ENCODE measurements around the gene TIMP4. TPM values are rescaled to one million over a fixed set of nuclear protein-coding genes. Genes with fewer than 3 reads are reported as not detected.

Gene TIMP4
- total and polyA plus RNA-seq, 2 of the 4 experiments (the other 2 are of a cell fraction): 0.39 to 0.54 TPM

DNA sequence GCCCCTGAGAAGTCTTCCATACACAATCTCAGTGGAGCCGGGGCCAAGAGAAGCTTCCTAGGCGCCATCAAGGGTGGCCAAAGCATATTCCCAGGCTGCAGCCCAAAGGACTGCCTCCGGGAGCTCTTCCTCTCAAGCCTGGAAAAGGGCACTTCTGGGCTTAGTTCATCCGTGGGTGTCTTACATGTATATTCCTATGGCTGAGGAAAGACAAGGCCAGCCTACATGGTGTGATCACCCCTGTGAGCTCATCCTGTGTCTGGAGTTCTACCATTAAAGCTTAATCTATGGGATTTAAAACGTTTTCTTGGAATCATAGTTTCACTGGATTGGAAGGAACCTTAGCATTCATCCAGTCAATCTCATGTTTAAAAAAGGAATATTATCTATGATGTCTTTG lies 21.9 kb upstream of the TIMP4 start:
- dilution Hi-C loops (cut with HindIII; ENCODE audit: low sequenced_read_pairs, unreplicated experiment): no loop called here
- CTCF ChIA-PET: no interaction called here
- BruUV-seq (replicated peaks): no TSS peak
- no peaks in the 10 kb centered on the region for H4K20me1 ChIP-seq (ENCODE audit: insufficient read depth, low read length)
- peaks cover 8% of the 10 kb centered on the region for H3K4me1 ChIP-seq (ENCODE audit: control insufficient read depth, insufficient read depth, low read length)
- POLR2A ChIA-PET (ENCODE audit: unreplicated experiment): no interaction called here
- no peaks in the 10 kb centered on the region for H3K79me1 ChIP-seq (ENCODE audit: low read depth in 1 of 2, low read length in 2 of 2)
- in situ Hi-C loops (cut with MboI; ENCODE audit: low sequenced_read_pairs): no loop called here
- no peak overlapping the region for H2BK5ac ChIP-seq (ENCODE audit: low read depth, low read length, poor library complexity, severe bottlenecking)
- H3K27me3 ChIP-seq (ENCODE audit: control insufficient read depth, insufficient read depth, low read length): no peaks in the 10 kb centered on the region
- no peak overlapping the region for H3K56ac ChIP-seq (ENCODE audit: extremely low read depth, insufficient read depth, low read length)
- H3K27ac ChIP-seq (ENCODE audit: insufficient read depth, low read length): no peak overlapping the region
- H3K18ac ChIP-seq (ENCODE audit: low read depth, low read length): 0 out of 2 replicates have a peak overlapping the region, but pooled peaks have one; percentile 25
- H3K9me1 ChIP-seq (ENCODE audit: insufficient read depth, low read length): peaks cover 9% of the 10 kb centered on the region
- no peak overlapping the region for H3K4me2 ChIP-seq (ENCODE audit: low read depth, low read length)
- H3K4me3 ChIP-seq (ENCODE audit: insufficient read depth, low read depth, low read length): no peak overlapping the region
- no peak overlapping the region for H3K23ac ChIP-seq (ENCODE audit: low read depth, low read length)
- H4K8ac ChIP-seq (ENCODE audit: low read depth in 2 of 2, low read length in 2 of 2): peak overlapping the region in 1 of 2 experiments; percentile 39; a peak in 1 of 4 replicates
- intact Hi-C loops (cut with micrococcal nuclease): no loop called here
- H2BK20ac ChIP-seq (ENCODE audit: low read depth, low read length): peak overlapping the region; percentile 58; the same call in 1 of the 2 replicates
- H2AFZ ChIP-seq (replicated peaks; ENCODE audit: low read length, poor library complexity): peak overlapping the region; percentile 70
- H4K5ac ChIP-seq (ENCODE audit: low read depth, low read length): no peak overlapping the region
- no peak for ATAC-seq (ENCODE audit: low read depth)
- no peak overlapping the region for H4K91ac ChIP-seq (ENCODE audit: insufficient read depth, low read depth, low read length)
- peak overlapping the region; percentile 54; the same call in 1 of the 2 replicates for H2AK5ac ChIP-seq (ENCODE audit: low read depth, low read length)
- H3K14ac ChIP-seq (replicated peaks; ENCODE audit: low read depth, low read length): no peak overlapping the region
- H3K9ac ChIP-seq (ENCODE audit: low read depth, low read length): no peak overlapping the region
- no peak for TF ChIP-seq CHD1 (IDR thresholded peaks at IDR 0.05; ENCODE audit: low read depth, low read length)
- no peak overlapping the region; the same call in none of the 2 replicates for H3K4ac ChIP-seq (ENCODE audit: low read depth, low read length)
- peak overlapping the region; percentile 88; the same call in 2 of the 3 replicates for H2BK15ac ChIP-seq (ENCODE audit: low read depth, low read length)
- no peak for DNase-seq
- no peak overlapping the region for H2AK9ac ChIP-seq (replicated peaks; ENCODE audit: low read depth, low read length, poor library complexity)
- 95% methylated on average over 3 of the region's 5 CpGs; no CpG with 5 or more reads in 1 of the 2 experiments for WGBS, 2 experiments (ENCODE audit: extremely low coverage in 2 of 2, insufficient read length in 1 of 2)
- H2BK120ac ChIP-seq (ENCODE audit: low read depth, low read length): peak overlapping the region; percentile 38; the same call in 1 of the 2 replicates
- no peaks in the 10 kb centered on the region for H3K36me3 ChIP-seq (ENCODE audit: control insufficient read depth, insufficient read depth, low read length)
- H3K9me3 ChIP-seq (ENCODE audit: control insufficient read depth, insufficient read depth, low read length): no peaks in the 10 kb centered on the region
